OCI-LY7 (cell line): ENCODE results near the gene VEGFA. TPM values are rescaled to one million over a fixed set of nuclear protein-coding genes. Genes with fewer than 3 reads are reported as not detected.

ENCODE experiments used
- BruUV-seq: library from RNA; stranded (reverse); fragments of 400-500 nt; replicated peaks from 2 replicates; lab custom pipeline; 2021; lab: Mats Ljungman, UMichigan
- CTCF ChIA-PET: fragments of 300-600 bp; sonication (Branson Sonifier 250); formaldehyde crosslinking; loops from one replicate; lab custom pipeline; 2022; ENCODE audit warnings: antibody characterized with exemption; ENCODE audit not compliant: unreplicated experiment; lab: Charles Lee
- POLR2A ChIA-PET: fragments of 300-600 bp; sonication (Branson Sonifier 250); formaldehyde crosslinking; loops from one replicate; lab custom pipeline; 2022; ENCODE audit warnings: antibody characterized with exemption; lab: Charles Lee
- DNase-seq: peaks from one replicate; pipeline ENCODE4 v3.0.0-alpha.2; 2015; ENCODE audit warnings: low spot score
- H2AFZ ChIP-seq: fragments of 200-600 bp; sonication (generic), shearing (Covaris generic); 2 replicates; pipeline ENCODE4 v1.6.1; 2014; ENCODE audit warnings: mild to moderate bottlenecking, antibody characterized with exemption, low read length, moderate library complexity
- H3K27ac ChIP-seq: fragments of 200-600 bp; sonication (generic); 2 replicates; pipeline ENCODE4 v1.5.1; 2014; ENCODE audit warnings: mixed run types, low read depth, mild to moderate bottlenecking, moderate library complexity, low read length, inconsistent platforms; ENCODE audit not compliant: poor library complexity, severe bottlenecking
- H3K36me3 ChIP-seq: fragments of 200-600 bp; sonication (generic); 2 replicates; pipeline ENCODE4 v1.6.1; 2014; ENCODE audit warnings: mild to moderate bottlenecking, antibody characterized with exemption, low read length, moderate library complexity, mixed read lengths; ENCODE audit not compliant: insufficient read depth
- H3K4me1 ChIP-seq: fragments of 200-600 bp; sonication (generic); 2 replicates; pipeline ENCODE4 v1.5.1; 2014; ENCODE audit warnings: mild to moderate bottlenecking, low read length; ENCODE audit not compliant: insufficient read depth, poor library complexity, severe bottlenecking
- H3K4me2 ChIP-seq: fragments of 200-600 bp; sonication (generic); 2 replicates; pipeline ENCODE4 v1.6.1; 2014; ENCODE audit warnings: mild to moderate bottlenecking, low read length
- H3K4me3 ChIP-seq: fragments of 200-600 bp; sonication (generic); 2 replicates; pipeline ENCODE4 v1.5.1; 2014; ENCODE audit warnings: mild to moderate bottlenecking, low read depth, low read length; ENCODE audit not compliant: poor library complexity, severe bottlenecking
- H3K79me2 ChIP-seq: fragments of 200-600 bp; sonication (generic); 2 replicates; pipeline ENCODE4 v1.6.1; 2016; ENCODE audit warnings: low read depth, mild to moderate bottlenecking, low read length, moderate library complexity, mixed read lengths; ENCODE audit not compliant: insufficient read depth
- H3K9me2 ChIP-seq: fragments of 200-600 bp; sonication (generic); 2 replicates; pipeline ENCODE4 v1.6.1; 2016; ENCODE audit warnings: mild to moderate bottlenecking, low read length, mixed read lengths; ENCODE audit not compliant: insufficient read depth
- H3K9me3 ChIP-seq: fragments of 200-600 bp; sonication (generic); 2 replicates; pipeline ENCODE4 v1.6.1; 2014; ENCODE audit warnings: mild to moderate bottlenecking, mixed run types, low read length, mixed read lengths
- H4K20me1 ChIP-seq: fragments of 200-600 bp; sonication (generic); 2 replicates; pipeline ENCODE4 v1.6.1; 2014; ENCODE audit warnings: mild to moderate bottlenecking, antibody characterized with exemption, low read length, moderate library complexity, mixed read lengths; ENCODE audit not compliant: insufficient read depth
- EZH2phosphoT487 ChIP-seq: fragments of 200-600 bp; sonication (generic); IDR thresholded peaks from 2 replicates; pipeline ENCODE4 v1.6.1; 2018; ENCODE audit warnings: low read depth, borderline replicate concordance, mild to moderate bottlenecking, mixed run types, antibody characterized with exemption, low read length, moderate library complexity, mixed read lengths
- intact Hi-C: fragments of 100-400 bp; cut with micrococcal nuclease; formaldehyde crosslinking; loops from one replicate; pipeline ENCODE4 v1.10.0; 2022; ENCODE audit not compliant: unreplicated experiment
- total RNA-seq, 2 experiments: library from RNA; depleted of rRNA in 1 of 2; stranded (reverse); fragments of >200 nt in 1 of 2; shearing (Covaris generic) in 1 of 2; gene quantifications; 2 replicates each; pipeline ENCODE4 v1.2.3, GENCODE V29; 2014 to 2022
- TF ChIP-seq, protein P1 (sequence below): fragments of 200-600 bp; sonication (generic); conservative IDR thresholded peaks from 2 replicates; pipeline ENCODE4 v1.5.1; 2014; ENCODE audit warnings: mild to moderate bottlenecking, antibody characterized with exemption, low read length, moderate library complexity, mixed read lengths

The VEGFA gene
- total RNA-seq, 2 experiments from 2014 or later, result 59.7 to 88.5 TPM

GRCh38 chr6:43767553-43768505, 2.2 kb upstream of the VEGFA start:
- H3K4me3 ChIP-seq, result no peak overlapping the region
- ChIA-PET POLR2A (no interaction called here), CTCF (interaction anchor here (0.5 to 2.1 kb wide), 2 partner anchors 9 to 267 kb away, joined by 8 to 10 read pairs; no protein-coding TSS in a partner anchor)
- H3K79me2 ChIP-seq, result no peaks in the 10 kb centered on the region; the same call in 1 of the 2 replicates
- H3K4me2 ChIP-seq, result no peak overlapping the region
- no peak overlapping the region for H2AFZ ChIP-seq
- peaks cover 12% of the 10 kb centered on the region for H3K4me1 ChIP-seq
- no TSS peak for BruUV-seq
- H3K27ac ChIP-seq, result no peak overlapping the region
- TF ChIP-seq EZH2phosphoT487, result no peak
- TF ChIP-seq, protein P1, sequence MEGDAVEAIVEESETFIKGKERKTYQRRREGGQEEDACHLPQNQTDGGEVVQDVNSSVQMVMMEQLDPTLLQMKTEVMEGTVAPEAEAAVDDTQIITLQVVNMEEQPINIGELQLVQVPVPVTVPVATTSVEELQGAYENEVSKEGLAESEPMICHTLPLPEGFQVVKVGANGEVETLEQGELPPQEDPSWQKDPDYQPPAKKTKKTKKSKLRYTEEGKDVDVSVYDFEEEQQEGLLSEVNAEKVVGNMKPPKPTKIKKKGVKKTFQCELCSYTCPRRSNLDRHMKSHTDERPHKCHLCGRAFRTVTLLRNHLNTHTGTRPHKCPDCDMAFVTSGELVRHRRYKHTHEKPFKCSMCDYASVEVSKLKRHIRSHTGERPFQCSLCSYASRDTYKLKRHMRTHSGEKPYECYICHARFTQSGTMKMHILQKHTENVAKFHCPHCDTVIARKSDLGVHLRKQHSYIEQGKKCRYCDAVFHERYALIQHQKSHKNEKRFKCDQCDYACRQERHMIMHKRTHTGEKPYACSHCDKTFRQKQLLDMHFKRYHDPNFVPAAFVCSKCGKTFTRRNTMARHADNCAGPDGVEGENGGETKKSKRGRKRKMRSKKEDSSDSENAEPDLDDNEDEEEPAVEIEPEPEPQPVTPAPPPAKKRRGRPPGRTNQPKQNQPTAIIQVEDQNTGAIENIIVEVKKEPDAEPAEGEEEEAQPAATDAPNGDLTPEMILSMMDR, result no peak
- DNase-seq, result no peak
- H3K36me3 ChIP-seq, result no peaks in the 10 kb centered on the region
- no peaks in the 10 kb centered on the region for H4K20me1 ChIP-seq
- no peaks in the 10 kb centered on the region for H3K9me3 ChIP-seq
- intact Hi-C loops, result loop anchor here (2.0 to 5.0 kb wide), 2 partner anchors 184 to 233 kb away; no protein-coding TSS in a partner anchor
- no peaks in the 10 kb centered on the region for H3K9me2 ChIP-seq

DNA sequence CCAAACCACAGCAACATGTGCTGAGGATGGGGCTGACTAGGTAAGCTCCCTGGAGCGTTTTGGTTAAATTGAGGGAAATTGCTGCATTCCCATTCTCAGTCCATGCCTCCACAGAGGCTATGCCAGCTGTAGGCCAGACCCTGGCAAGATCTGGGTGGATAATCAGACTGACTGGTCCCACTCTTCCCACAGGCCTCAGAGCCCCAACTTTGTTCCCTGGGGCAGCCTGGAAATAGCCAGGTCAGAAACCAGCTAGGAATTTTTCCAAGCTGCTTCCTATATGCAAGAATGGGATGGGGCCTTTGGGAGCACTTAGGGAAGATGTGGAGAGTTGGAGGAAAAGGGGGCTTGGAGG, 1.5 kb upstream of the VEGFA start:
- Histone ChIP-seq H3K4me2 (no peak overlapping the region), H3K4me3 (no peak overlapping the region), H3K4me1 (peaks cover 18% of the 10 kb centered on the region), H3K36me3 (no peaks in the 10 kb centered on the region), H3K9me3 (no peaks in the 10 kb centered on the region), H3K9me2 (no peaks in the 10 kb centered on the region), H3K27ac (no peak overlapping the region), H3K79me2 (no peaks in the 10 kb centered on the region; the same call in 1 of the 2 replicates), H4K20me1 (no peaks in the 10 kb centered on the region), H2AFZ (no peak overlapping the region)
- CTCF ChIA-PET, result interaction anchor here (2.1 kb wide), 1 partner anchor 10 kb away, joined by 10 read pairs; no protein-coding TSS in a partner anchor
- no peak for DNase-seq
- intact Hi-C loops, result loop anchor here (2.0 to 5.0 kb wide), 2 partner anchors 184 to 232 kb away; no protein-coding TSS in a partner anchor
- no TSS peak for BruUV-seq
- TF ChIP-seq EZH2phosphoT487, result no peak
- TF ChIP-seq, protein P1, result no peak
- POLR2A ChIA-PET, result interaction anchor here (0.7 kb wide), 1 partner anchor 45 kb away, joined by 3 read pairs; no protein-coding TSS in a partner anchor
